Astrocyte of the spinal cord (primary cell): ENCODE data around the gene FAM3D.

Experiments
- DNase-seq: peaks from one replicate; pipeline ENCODE4 v3.0.0; 2011; ENCODE audit warnings: low read depth, low spot score
- H3K4me3 ChIP-seq: 2 replicates; pipeline ENCODE4 v1.5.1; 2011; ENCODE audit warnings: low read depth, mild to moderate bottlenecking, low read length, moderate library complexity
- in situ Hi-C: cut with HindIII; loops from 2 replicates; pipeline ENCODE4 v1.10.0; 2017; ENCODE audit warnings: low sequenced_read_pairs
- TF ChIP-seq, protein P1 (sequence below): IDR thresholded peaks from 2 replicates; pipeline ENCODE4 v1.5.1; 2012; ENCODE audit warnings: low read depth, mild to moderate bottlenecking, low read length, inconsistent platforms

FAM3D gene

DNA sequence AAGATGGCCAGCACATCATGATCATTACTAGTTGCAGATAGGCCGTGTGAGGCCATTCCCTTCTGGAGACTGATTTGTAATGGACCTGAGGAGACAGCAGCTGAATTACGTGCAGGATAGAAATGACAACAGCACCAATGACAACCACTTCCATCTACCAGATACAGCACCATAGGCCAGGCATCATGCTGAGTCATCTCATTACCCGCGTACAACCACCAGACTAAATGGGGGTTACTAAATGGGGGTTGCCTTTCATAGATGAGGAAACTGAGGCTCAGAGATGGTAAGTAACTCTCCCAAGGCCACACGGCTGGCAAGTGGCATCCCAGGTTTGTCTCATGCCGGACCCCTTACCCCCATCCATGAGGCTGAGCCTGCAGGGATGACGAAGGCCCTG, 56.6 kb downstream of the FAM3D start:
- TF ChIP-seq, protein P1, sequence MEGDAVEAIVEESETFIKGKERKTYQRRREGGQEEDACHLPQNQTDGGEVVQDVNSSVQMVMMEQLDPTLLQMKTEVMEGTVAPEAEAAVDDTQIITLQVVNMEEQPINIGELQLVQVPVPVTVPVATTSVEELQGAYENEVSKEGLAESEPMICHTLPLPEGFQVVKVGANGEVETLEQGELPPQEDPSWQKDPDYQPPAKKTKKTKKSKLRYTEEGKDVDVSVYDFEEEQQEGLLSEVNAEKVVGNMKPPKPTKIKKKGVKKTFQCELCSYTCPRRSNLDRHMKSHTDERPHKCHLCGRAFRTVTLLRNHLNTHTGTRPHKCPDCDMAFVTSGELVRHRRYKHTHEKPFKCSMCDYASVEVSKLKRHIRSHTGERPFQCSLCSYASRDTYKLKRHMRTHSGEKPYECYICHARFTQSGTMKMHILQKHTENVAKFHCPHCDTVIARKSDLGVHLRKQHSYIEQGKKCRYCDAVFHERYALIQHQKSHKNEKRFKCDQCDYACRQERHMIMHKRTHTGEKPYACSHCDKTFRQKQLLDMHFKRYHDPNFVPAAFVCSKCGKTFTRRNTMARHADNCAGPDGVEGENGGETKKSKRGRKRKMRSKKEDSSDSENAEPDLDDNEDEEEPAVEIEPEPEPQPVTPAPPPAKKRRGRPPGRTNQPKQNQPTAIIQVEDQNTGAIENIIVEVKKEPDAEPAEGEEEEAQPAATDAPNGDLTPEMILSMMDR: no peak
- in situ Hi-C loops: no loop called here
- no peak for DNase-seq
- no peak overlapping the region for H3K4me3 ChIP-seq

DNA sequence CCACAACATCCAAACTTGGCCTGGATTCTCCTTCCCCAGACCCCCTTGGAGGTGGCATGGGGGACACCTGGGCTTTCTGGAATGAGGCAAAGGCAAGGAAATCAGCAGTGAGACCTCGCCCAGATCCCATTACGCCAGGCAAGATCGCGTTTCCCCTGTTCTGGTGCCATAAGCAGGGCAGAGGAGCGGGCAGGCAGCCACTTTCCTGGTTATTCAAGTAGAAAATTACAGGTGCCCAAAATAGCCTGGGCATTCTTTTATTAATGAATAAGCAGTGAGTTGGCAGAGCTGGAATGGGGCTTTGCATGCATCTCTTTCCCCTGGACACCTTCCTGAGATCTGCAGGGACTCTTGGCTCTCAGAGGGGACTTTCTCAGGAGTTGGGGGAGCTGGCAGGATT, 57.9 kb downstream of the FAM3D start:
- in situ Hi-C loops: no loop called here
- TF ChIP-seq, protein P1: no peak
- no peak overlapping the region for H3K4me3 ChIP-seq
- no peak for DNase-seq

DNA sequence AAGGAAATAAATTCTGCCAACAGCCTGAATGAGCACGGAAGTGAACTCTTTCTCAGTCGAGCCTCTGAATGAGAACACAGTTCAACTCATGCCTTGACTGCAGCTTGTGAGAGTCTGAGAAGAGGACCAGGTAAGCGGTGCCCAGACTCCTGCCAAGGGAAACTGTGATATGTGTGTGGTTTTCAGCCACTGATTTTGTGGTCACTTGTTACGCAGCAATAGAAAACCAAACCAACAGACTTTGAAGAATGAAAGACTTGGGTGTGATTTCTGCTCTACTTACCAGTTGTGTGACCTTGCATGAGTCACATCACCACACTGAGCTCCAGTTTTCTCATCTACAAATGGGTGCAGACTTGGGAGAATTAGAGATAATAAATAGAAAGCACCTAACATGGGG, 58.8 kb downstream of the FAM3D start:
- DNase-seq: no peak
- in situ Hi-C loops: no loop called here
- no peak overlapping the region for H3K4me3 ChIP-seq
- TF ChIP-seq, protein P1: no peak

DNA sequence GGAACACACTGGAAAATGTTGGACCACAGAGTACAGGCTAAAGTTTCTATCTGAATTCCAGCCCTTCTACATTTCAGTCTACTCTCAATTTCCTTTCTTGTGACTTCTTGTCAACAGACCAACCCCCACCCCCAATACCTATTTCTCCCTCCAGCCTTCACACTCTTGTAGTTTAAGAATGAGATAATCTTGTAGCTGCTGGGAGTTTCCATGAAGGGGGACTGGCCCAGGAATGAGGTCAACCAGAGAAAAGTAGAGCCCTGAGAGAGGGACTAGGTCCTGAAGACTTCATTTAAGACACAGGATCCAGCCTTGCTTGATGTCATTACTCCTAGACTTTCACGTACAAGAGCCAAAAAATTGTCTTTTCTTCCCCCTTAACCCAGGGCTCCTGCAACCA, 59.9 kb downstream of the FAM3D start:
- TF ChIP-seq, protein P1: no peak
- no peak for DNase-seq
- in situ Hi-C loops: no loop called here
- H3K4me3 ChIP-seq: no peak overlapping the region

DNA sequence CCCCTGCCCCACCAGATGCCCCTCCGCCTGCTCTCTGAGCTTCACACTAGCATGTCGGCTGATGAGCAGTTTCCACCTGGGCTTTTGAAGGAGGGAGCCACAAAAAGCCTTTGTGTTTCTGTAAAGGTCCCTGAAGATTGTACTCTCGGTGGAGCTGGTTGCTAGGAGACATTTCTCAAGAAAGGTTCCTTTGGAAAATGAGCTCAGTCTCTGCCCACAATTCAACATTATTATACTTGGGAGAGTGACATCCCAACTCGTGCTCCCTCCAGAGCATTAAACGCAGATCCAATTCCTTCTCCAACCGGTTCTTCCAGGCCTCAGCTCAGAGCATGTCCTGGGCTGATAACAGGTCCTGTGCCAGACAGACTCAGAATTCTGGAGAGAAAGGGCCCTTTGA, 62.5 kb downstream of the FAM3D start:
- no peak for DNase-seq
- TF ChIP-seq, protein P1: no peak
- in situ Hi-C loops: no loop called here
- no peak overlapping the region for H3K4me3 ChIP-seq

DNA sequence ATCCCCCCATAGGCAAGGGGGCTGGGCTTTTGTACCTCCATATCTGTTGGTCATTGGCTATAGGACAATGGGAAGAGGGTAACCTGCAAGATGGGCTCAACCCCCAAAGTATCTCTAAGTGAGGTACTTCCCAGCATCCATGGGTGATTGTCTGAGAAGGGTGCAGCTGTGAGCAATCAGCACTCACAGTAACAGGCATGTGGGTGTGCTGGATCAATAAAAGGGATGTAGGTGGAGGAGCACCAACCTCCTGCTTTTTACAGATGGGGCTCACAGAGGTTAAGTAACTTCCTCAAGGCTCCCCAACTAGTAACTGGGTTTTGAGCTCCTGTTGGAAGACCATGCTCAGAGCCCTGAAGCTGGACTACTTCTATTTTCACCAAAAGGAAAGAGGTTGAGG, 63.0 kb downstream of the FAM3D start:
- H3K4me3 ChIP-seq: no peak overlapping the region
- TF ChIP-seq, protein P1: no peak
- DNase-seq: no peak
- in situ Hi-C loops: no loop called here

DNA sequence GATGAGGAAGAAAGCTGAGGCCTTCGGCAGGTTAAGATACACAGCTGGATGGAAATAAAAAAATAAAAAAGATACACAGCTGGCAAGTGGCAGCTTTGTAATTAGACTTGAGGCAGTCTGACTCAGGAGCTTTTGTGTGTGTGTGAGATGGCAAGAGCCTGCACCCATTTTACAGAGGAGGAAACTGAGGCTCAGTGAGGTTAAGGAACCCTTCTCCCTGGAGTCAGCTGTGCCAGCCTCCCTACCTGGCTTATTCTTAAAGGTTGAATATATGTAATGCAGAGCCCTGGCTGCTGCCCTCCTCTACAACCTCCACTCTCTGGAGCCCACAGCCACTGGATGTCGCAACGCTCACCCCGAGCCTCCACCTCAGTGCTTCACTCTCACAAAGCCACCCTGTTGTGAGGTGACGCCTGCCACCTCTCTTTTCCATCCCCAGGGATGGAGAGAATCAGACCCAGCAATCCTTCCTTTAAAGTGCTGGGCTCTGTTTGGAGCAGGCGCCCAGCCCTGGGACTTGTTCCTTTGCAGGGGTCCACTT, 68.7 kb downstream of the FAM3D start:
- H3K4me3 ChIP-seq: no peak overlapping the region
- in situ Hi-C loops: no loop called here
- no peak for DNase-seq
- TF ChIP-seq, protein P1: no peak
